Brain microvascular endothelial cell (primary cell): ENCODE measurements around the gene PAQR4.

Source experiments
- DNase-seq: peaks from one replicate; pipeline ENCODE4 v3.0.0-alpha.2; 2020
- H3K27ac ChIP-seq: fragments of 250-450 bp; sonication (Bioruptor Pico); 2 replicates; pipeline ENCODE4 v1.5.1; 2020; ENCODE audit warnings: mild to moderate bottlenecking, moderate library complexity
- H3K27me3 ChIP-seq: fragments of 250-450 bp; sonication (Bioruptor Pico); replicated peaks from 2 replicates; pipeline ENCODE4 v1.5.1; 2020; ENCODE audit warnings: mild to moderate bottlenecking
- H3K36me3 ChIP-seq: fragments of 250-450 bp; sonication (Bioruptor Pico); replicated peaks from 2 replicates; pipeline ENCODE4 v1.5.1; 2020; ENCODE audit warnings: mild to moderate bottlenecking
- H3K4me3 ChIP-seq: 2 replicates; pipeline ENCODE4 v1.5.1; 2011; ENCODE audit warnings: low read depth, mild to moderate bottlenecking, control low read depth, low read length, moderate library complexity
- in situ Hi-C: cut with HindIII; loops from 2 replicates; pipeline ENCODE4 v1.10.0; 2017; ENCODE audit warnings: low sequenced_read_pairs, low pct_ligation_motif_present
- TF ChIP-seq, protein P1 (sequence below): IDR thresholded peaks from 2 replicates; pipeline ENCODE4 v1.5.1; 2011; ENCODE audit warnings: low read depth, mild to moderate bottlenecking, moderate library complexity, low read length, control low read depth, inconsistent platforms; ENCODE audit errors: missing control alignments

Gene PAQR4

GRCh38 chr16:2970563-2970962 lies 1.4 kb downstream of the PAQR4 start:
- TF ChIP-seq, protein P1, sequence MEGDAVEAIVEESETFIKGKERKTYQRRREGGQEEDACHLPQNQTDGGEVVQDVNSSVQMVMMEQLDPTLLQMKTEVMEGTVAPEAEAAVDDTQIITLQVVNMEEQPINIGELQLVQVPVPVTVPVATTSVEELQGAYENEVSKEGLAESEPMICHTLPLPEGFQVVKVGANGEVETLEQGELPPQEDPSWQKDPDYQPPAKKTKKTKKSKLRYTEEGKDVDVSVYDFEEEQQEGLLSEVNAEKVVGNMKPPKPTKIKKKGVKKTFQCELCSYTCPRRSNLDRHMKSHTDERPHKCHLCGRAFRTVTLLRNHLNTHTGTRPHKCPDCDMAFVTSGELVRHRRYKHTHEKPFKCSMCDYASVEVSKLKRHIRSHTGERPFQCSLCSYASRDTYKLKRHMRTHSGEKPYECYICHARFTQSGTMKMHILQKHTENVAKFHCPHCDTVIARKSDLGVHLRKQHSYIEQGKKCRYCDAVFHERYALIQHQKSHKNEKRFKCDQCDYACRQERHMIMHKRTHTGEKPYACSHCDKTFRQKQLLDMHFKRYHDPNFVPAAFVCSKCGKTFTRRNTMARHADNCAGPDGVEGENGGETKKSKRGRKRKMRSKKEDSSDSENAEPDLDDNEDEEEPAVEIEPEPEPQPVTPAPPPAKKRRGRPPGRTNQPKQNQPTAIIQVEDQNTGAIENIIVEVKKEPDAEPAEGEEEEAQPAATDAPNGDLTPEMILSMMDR: no peak
- Histone ChIP-seq H3K4me3 (peak overlapping the region; percentile 51), H3K27ac (no peak overlapping the region), H3K27me3 (peaks cover 22% of the 10 kb centered on the region), H3K36me3 (no peaks in the 10 kb centered on the region)
- in situ Hi-C loops: no loop called here
- DNase-seq: no peak

DNA sequence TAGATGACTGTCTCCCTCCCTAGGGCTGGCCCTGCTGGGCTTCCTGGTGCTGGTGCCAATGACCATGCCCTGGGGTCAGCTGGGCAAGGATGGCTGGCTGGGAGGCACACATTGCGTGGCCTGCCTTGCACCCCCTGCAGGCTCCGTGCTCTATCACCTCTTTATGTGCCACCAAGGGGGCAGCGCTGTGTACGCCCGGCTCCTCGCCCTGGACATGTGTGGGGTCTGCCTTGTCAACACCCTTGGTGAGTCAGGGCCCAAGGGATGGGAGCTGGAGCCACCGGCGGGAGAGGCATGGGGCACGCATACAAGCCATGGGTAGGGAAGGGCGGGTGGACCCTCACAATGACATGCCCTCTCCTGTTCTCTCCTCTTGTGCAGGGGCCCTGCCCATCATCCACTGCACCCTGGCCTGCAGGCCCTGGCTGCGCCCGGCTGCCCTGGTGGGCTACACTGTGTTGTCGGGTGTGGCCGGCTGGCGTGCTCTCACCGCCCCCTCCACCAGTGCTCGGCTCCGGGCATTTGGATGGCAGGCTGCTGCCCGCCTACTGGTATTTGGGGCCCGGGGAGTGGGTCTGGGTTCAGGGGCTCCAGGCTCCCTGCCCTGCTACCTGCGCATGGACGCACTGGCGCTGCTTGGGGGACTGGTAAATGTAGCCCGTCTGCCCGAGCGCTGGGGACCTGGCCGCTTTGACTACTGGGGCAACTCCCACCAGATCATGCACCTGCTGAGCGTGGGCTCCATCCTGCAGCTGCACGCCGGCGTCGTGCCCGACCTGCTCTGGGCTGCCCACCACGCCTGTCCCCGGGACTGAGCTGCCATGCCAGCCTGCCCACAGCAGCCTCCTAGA lies 2.2 kb downstream of the PAQR4 start:
- in situ Hi-C loops: no loop called here
- no peak for DNase-seq
- H3K27ac ChIP-seq: no peak overlapping the region
- peaks cover 15% of the 10 kb centered on the region for H3K27me3 ChIP-seq
- H3K4me3 ChIP-seq: no peak overlapping the region
- H3K36me3 ChIP-seq: no peaks in the 10 kb centered on the region
- TF ChIP-seq, protein P1: no peak

GRCh38 chr16:2971985-2972784 lies 3.0 kb downstream of the PAQR4 start:
- peaks cover 8% of the 10 kb centered on the region for H3K27me3 ChIP-seq
- no peaks in the 10 kb centered on the region for H3K36me3 ChIP-seq
- DNase-seq: no peak
- no peak overlapping the region for H3K27ac ChIP-seq
- no peak overlapping the region for H3K4me3 ChIP-seq
- in situ Hi-C loops: no loop called here
- TF ChIP-seq, protein P1: no peak

- DNase-seq: no peak
- TF ChIP-seq, protein P1: no peak
- Histone ChIP-seq H3K4me3 (no peak overlapping the region), H3K27ac (no peak overlapping the region), H3K27me3 (no peaks in the 10 kb centered on the region), H3K36me3 (no peaks in the 10 kb centered on the region)
- in situ Hi-C loops: no loop called here
Measured at GRCh38 chr16:2973093-2973492, 3.9 kb downstream of the PAQR4 start.

- DNase-seq: no peak
- Histone ChIP-seq H3K27ac (no peak overlapping the region), H3K4me3 (no peak overlapping the region), H3K27me3 (no peaks in the 10 kb centered on the region), H3K36me3 (no peaks in the 10 kb centered on the region)
- TF ChIP-seq, protein P1: no peak
- in situ Hi-C loops: no loop called here
Measured at GRCh38 chr16:2973605-2974318, 4.6 kb downstream of the PAQR4 start.
